GM21825 (cell line): ENCODE results near the gene CAPN9.
"Not testable (repeated sequence)": the region's sequence is repeated elsewhere in the genome, so short reads cannot be mapped to it uniquely, and the experiment has no call there.

Experiments
- ATAC-seq: cut with Tn5 transposase; IDR thresholded peaks from one replicate; pipeline ENCODE4 v1.9.1; 2021; ENCODE audit warnings: mild to moderate bottlenecking, moderate library complexity; ENCODE audit not compliant: unreplicated experiment

Gene CAPN9, protein sequence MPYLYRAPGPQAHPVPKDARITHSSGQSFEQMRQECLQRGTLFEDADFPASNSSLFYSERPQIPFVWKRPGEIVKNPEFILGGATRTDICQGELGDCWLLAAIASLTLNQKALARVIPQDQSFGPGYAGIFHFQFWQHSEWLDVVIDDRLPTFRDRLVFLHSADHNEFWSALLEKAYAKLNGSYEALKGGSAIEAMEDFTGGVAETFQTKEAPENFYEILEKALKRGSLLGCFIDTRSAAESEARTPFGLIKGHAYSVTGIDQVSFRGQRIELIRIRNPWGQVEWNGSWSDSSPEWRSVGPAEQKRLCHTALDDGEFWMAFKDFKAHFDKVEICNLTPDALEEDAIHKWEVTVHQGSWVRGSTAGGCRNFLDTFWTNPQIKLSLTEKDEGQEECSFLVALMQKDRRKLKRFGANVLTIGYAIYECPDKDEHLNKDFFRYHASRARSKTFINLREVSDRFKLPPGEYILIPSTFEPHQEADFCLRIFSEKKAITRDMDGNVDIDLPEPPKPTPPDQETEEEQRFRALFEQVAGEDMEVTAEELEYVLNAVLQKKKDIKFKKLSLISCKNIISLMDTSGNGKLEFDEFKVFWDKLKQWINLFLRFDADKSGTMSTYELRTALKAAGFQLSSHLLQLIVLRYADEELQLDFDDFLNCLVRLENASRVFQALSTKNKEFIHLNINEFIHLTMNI

DNA sequence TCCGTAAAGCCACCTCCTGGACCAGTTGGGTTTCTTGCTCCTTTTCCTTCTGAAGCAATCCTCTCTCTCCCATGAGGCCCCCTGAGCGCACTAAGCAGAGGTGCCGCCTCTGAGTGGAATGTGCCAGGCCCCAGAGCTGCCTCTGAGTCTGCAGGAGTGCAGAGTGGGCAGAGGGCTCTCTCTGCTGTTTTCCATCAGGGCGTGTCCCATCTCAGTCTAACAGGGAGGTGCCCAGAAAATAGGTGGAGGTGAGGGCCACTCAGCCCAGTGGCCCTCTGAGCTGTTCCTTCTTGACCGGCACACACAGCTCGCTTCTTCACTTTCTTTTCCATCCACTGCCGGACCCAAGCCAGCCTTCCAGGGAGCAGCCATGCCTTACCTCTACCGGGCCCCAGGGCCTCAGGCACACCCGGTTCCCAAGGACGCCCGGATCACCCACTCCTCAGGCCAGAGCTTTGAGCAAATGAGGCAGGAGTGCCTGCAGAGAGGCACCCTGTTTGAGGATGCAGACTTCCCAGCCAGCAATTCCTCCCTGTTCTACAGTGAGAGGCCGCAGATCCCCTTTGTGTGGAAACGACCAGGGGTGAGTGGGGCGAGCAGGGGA lies at the start of gene CAPN9:
Gene CAPN9 (plus strand): TSS at position 262 of the 604 bp plus-strand sequence. CDS start 109 bp downstream, at position 371.
- ATAC-seq, result no peak

DNA sequence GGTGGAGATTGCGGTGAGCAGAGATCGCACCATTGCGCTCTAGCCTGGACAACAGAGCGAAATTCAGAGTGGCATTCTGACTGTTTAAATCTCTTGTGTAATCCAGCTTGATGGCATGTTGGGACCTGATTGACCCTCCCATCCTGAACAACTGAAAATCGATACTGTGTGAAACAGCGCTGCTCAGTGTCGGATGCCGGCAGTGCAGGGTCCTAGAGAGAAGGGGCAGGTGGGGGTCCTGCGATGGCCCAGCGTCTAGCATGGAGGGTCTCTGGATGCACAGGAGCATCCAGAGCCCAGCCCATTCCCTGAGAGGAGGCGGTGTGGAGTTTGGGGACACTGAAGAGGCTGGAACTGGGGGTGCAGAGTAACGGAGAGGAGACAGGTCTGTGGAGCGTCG lies 49.1 kb upstream of the CAPN9 start:
- no peak for ATAC-seq

GRCh38 chr1:230698964-230699363 lies 48.2 kb upstream of the CAPN9 start:
- not testable (repeated sequence) for ATAC-seq

DNA sequence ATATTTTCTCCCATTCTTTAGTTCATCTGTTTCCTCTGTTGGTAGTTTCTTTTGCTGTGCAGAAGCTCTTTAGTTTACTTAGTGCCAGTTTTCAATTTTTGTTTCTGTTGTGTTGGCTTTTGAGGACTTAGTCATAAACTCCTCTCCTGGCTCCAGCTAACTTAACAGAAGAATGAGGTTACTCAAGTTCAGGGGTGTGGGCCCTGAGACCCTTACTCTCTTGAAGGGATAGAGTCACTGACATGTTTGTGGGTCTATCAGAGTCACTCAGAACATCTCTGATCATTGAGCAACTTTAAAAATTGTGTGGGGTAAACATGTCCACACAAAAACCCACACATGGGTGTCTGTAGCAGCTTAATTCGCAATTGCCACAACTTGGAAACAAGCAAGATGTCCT lies 47.5 kb upstream of the CAPN9 start:
- no peak for ATAC-seq

GRCh38 chr1:230700132-230700531 lies 47.1 kb upstream of the CAPN9 start:
- ATAC-seq, result no peak

- ATAC-seq, result no peak
Measured at GRCh38 chr1:230701434-230701833, 45.8 kb upstream of the CAPN9 start.

DNA sequence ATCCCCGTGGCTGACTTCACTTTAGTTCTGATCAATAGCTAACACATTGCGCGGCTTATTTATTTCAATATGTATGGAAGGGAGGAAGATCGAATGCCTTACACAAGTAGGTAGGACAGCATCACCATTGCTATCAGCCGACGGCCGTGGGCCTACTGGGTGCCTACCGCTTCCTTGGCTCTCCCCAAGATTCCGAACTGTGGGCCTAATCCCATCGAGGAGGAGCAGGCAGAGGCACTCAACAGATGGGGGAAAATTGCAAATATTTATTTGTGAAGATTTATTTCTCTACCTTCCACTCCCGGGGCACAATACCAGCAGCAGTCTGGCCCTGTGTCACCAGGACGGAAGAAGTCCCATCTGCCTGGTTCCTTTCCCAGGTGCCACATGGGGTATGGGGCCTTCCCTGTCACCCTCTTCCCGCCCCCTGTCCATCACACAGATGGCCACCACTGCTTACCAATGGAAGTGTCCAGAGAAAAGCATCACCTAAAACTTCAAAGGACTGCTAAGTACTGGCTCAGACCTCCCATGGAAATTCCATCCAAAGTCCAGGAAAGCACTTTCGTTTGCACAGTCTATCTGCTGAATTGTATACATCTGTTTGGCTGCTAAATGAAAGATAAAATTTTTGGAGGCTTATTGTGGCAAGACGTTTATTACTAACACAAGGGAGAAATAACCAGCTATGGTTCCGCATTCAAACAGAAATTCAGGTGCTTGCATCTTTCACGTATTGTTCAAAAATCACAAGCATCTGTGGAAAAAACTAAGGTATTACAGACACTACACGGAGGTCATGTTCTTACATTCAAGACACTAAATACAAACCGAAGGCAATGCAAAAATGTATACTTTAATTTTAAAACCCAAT lies 45.1 kb upstream of the CAPN9 start:
- no peak for ATAC-seq

DNA sequence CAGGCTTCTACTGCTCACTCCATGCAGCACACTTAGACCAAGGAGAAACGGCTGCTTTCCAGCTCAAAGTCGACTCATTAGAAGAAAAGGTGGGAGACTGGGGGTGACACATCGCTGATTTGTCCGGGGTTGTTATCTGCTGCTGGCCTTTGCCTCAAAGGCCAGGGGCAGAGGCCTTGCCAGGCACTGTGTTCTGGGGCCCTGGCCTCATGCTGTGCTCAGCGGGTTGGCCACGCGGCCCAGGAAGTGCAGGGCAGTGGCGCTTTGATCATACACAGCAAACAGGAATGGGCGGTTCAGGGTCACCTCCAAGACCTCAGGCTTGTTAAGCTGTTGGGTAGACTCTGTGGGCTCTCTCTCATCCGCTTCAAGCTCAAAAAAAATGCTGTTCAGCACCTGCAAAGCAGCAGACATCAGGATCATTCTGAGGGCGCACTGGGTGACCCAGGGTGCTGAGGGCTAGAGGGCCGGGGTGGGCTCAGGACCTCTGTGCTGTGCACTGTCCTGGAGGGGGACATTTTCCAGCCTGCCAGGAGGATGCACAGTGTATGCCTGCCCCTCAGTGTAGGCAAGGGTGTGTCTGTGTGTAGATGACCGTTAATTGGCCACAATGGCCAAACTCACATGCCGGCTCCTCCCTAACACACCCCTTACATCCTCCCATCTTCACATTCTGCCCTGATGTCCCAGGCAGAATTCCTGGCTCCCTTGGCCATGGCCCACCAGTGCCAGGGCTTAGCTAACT lies 44.1 kb upstream of the CAPN9 start:
- ATAC-seq, result no peak

DNA sequence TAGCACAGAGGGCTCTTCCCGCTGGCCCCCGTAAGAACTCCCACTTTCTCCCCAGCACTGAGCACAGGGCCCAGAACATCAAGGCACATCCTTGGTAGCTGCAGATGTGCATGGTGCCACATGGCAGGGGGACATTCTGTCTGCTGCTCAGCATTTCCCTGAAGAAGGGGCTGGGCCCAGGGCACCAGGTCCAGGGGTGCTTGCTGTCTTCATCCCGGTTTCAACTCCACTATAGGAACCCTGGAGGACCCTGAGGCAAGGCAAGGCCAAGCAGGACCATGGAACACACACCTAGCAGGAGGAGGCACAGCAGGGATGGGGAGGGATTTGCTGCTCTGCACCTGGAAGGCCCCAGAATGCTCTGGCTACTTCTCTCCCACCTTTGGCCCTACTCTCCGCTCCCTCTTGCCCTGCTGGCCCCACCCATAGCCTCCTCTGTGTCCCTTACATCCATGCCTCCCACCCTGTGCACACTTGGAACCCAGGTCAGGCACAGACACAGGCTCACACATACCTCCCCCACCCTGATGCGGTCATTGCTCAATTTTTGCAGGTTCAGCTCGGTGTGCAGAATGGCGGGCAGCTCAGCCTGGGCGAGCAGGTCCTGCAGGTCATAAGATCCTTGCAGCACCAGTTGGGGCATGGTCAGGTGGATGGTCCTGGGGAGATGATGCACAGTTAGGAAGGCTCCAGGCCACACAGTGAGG lies 43.4 kb upstream of the CAPN9 start:
- no peak for ATAC-seq

GRCh38 chr1:230704830-230705229 lies 42.4 kb upstream of the CAPN9 start:
- ATAC-seq, result no peak

DNA sequence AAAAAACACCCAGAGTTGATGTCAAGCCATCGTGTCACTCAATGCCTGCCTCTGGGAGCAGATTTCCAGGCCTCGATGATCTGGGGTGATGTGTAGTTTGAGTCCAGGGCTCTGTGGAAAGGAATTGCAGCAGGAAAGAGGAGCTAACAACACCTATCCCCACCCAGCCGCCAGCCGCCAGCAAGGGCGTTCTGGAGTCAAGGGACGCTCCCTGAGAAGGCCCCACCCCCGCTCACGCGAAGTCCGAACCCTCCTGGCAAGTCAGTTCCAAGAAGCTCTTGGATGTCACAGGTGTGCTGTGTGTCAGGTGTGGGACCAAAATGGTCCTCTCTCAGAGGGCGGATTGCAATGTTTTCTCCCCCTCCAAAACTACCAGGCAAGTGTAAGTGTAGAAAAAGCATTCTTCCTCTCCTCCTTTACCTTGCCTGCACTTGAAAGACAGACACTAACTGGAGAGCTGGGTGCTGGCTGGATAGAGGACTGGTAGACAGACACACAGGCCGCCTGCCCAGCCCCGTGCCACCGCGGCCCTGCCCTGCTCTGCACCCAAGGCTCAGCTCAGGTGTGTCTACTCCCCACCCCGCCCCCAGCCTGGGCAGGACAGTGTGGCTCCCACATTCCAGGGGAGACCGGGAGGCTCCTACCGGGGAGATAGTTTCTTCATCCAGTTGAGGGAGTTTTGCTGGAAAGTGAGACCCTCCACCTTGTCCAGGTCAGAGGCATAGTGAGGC lies 41.7 kb upstream of the CAPN9 start:
- ATAC-seq, result no peak

DNA sequence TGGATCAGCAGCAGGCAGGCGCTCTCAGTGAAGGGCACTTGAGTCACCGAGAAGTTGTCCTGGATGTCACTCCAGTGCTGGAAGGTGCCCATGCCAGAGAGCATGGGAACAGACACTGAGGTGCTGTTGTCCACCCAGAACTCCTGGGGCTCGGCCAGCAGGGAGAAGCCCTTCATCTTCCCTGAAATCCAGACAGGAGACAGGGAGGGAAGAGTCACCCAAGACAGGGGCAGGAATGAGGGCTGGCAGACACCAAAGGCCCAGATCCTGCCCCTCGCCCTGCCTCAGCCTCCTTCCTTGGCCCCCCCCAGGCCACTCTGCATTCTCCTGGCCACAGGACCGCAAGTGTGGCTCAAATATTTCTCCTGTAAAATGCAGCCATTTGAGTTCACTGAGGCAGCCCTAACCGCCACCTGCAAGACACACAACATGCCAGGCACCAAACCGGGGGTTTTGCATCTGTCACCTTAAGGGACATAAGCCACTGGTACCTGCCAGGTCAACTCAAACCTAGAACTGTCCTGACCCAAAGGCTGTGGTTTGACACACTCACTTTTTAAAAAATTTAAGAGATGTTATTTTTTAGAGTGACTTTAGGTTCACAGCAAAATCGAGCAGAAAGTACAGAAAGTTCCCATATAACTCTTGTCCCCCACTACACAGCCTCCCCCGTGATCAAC lies 41.0 kb upstream of the CAPN9 start:
- ATAC-seq, result no peak

DNA sequence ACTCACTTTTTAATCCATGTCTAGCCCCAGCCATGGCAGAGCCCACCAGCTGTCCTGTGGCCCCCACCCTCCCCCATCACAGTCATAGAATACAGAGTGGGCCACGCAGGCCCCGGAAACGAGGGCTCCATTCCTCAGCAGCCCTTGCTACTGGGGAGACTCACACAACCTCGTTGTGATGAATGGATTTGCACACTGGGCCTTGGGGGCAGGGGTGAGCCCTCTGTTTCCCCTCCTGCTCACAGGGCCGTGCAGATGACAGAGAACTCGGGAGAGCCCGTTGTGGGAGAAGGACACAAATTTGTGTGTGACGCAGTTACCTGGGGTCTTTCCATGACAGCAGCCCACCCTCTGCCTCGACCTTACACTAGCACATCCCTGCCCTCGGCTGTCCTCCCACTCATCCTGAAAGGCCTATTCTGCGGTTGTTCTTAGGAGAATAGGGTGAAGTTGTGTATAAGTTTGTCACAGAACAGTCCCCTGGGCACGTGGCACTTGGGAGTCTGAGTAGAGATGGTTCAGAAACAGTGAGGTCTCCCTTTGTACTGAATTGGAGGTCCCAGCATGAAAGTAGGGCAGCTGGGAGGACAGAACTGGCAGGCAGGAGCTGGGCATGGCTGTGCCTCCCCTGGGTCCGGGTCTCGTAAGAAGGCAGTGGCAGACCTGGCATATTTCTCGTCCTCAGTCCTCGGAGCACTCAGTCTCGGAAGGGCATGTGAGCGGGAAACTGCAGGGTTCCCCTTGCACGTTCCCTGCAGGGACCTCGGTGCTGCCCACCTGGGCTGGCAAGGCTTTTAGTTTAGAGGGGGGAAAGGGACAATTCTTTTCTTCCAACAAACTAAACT lies 40.1 kb upstream of the CAPN9 start:
- no peak for ATAC-seq

DNA sequence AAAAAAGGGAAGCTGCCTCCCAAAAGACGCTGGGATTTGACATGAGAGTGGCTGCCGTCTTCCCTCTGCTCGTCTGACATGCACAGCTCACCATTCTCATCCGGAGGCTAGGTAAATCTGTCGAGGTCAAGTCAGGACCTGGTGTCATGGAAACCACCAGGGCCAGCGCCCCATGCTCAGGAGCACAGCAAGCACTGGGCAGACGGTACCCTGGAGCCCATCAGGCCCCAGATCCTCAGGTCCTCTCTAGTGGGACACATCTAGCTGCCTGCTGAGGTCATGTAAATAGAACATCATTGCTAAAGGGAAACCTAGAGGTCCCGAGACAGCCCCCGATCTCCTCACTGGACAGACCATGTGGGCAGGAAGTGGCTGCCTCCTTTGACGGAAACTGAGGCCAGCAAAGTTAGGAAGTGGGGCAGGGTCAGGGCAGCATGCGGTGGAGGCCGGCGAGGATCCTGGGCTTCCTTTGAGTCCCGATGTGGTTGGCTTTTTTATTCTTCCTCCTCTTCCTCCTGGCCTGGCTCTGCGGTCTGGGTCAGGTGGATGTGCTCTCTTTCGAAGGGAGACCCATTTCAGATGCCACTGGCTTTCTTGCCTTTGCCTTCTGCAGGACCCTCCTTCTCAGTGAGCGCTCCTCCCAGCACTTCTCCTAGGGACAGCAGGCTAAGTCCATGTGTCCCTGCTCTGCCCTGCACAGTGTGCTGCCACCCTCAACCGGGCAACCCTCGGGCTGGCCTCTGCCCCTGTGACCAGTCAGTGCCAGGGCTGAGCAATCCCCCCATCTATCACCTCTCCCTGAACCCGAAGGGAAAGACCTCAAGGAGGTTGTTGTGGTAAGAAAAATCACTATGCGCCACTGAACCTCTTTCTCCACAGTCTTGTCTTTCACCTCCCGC lies 39.2 kb upstream of the CAPN9 start:
- ATAC-seq, result no peak

GRCh38 chr1:230708631-230709580 lies 38.3 kb upstream of the CAPN9 start:
- no peak for ATAC-seq
